Osteocyte (in vitro differentiated cells): ENCODE measurements around the gene UBL4B. TPM values are rescaled to one million over a fixed set of nuclear protein-coding genes. Genes with fewer than 3 reads are reported as not detected.

Experiments
- DNase-seq: peaks from one replicate; pipeline ENCODE4 v3.0.0; 2021; ENCODE audit warnings: mixed read lengths; ENCODE audit not compliant: unreplicated experiment; ENCODE audit errors: extremely low spot score
- H3K27ac Mint-ChIP-seq: one replicate; pipeline ENCODE4 v1.8.0; 2021; ENCODE audit warnings: mild to moderate bottlenecking, mixed read lengths; ENCODE audit not compliant: unreplicated experiment
- H3K27me3 Mint-ChIP-seq: one replicate; pipeline ENCODE4 v1.8.0; 2021; ENCODE audit warnings: mixed read lengths; ENCODE audit not compliant: unreplicated experiment
- H3K36me3 Mint-ChIP-seq: one replicate; pipeline ENCODE4 v1.8.0; 2021; ENCODE audit warnings: mixed read lengths; ENCODE audit not compliant: unreplicated experiment
- H3K4me1 Mint-ChIP-seq: one replicate; pipeline ENCODE4 v1.8.0; 2021; ENCODE audit warnings: mixed read lengths; ENCODE audit not compliant: unreplicated experiment
- H3K4me3 Mint-ChIP-seq: one replicate; pipeline ENCODE4 v1.8.0; 2021; ENCODE audit warnings: mild to moderate bottlenecking, moderate library complexity, mixed read lengths; ENCODE audit not compliant: unreplicated experiment
- H3K9me3 Mint-ChIP-seq: one replicate; pipeline ENCODE4 v1.8.0; 2021; ENCODE audit warnings: mixed read lengths; ENCODE audit not compliant: unreplicated experiment
- CTCF ChIP-seq: fragments of 200-600 bp; sonication (generic); IDR thresholded peaks from 2 replicates; pipeline ENCODE4 v1.5.0; 2021; ENCODE audit warnings: antibody characterized with exemption, mild to moderate bottlenecking, moderate library complexity
- total RNA-seq: library from RNA; stranded (reverse); gene quantifications from 2 replicates; pipeline ENCODE4 v1.2.1, GENCODE V29; 2021

Gene UBL4B
- total RNA-seq, 1 donor from 2014 or later = not detected

- no peak overlapping the region for H3K27ac Mint-ChIP-seq
- no peak for TF ChIP-seq CTCF
- H3K27me3 Mint-ChIP-seq = peaks cover 67% of the 10 kb centered on the region
- H3K4me3 Mint-ChIP-seq = no peak overlapping the region
- H3K4me1 Mint-ChIP-seq = peaks cover 9% of the 10 kb centered on the region
- no peaks in the 10 kb centered on the region for H3K36me3 Mint-ChIP-seq
- no peaks in the 10 kb centered on the region for H3K9me3 Mint-ChIP-seq
- no peak for DNase-seq
These were observed 31.2 kb upstream of the UBL4B start for GRCh38 chr1:110081061-110081460.

- no peak for TF ChIP-seq CTCF
- Mint-ChIP-seq H3K27ac (no peak overlapping the region), H3K4me3 (no peak overlapping the region), H3K4me1 (peaks cover 14% of the 10 kb centered on the region), H3K36me3 (no peaks in the 10 kb centered on the region), H3K27me3 (peaks cover 70% of the 10 kb centered on the region), H3K9me3 (no peaks in the 10 kb centered on the region)
- DNase-seq = no peak
These were observed 29.8 kb upstream of the UBL4B start for GRCh38 chr1:110082477-110082876.

GRCh38 chr1:110083061-110083865 is 29.0 kb upstream of the UBL4B start:
- DNase-seq = no peak
- no peak overlapping the region for H3K27ac Mint-ChIP-seq
- H3K4me1 Mint-ChIP-seq = peaks cover 16% of the 10 kb centered on the region
- no peaks in the 10 kb centered on the region for H3K36me3 Mint-ChIP-seq
- H3K27me3 Mint-ChIP-seq = peaks cover 68% of the 10 kb centered on the region
- no peaks in the 10 kb centered on the region for H3K9me3 Mint-ChIP-seq
- H3K4me3 Mint-ChIP-seq = peak overlapping the region; percentile 37
- TF ChIP-seq CTCF = no peak

GRCh38 chr1:110083866-110084226 is 28.4 kb upstream of the UBL4B start:
- peaks cover 62% of the 10 kb centered on the region for H3K27me3 Mint-ChIP-seq
- peaks cover 16% of the 10 kb centered on the region for H3K4me1 Mint-ChIP-seq
- H3K9me3 Mint-ChIP-seq = no peaks in the 10 kb centered on the region
- H3K36me3 Mint-ChIP-seq = no peaks in the 10 kb centered on the region
- peak overlapping the region; percentile 37 for H3K4me3 Mint-ChIP-seq
- DNase-seq = no peak
- no peak for TF ChIP-seq CTCF
- no peak overlapping the region for H3K27ac Mint-ChIP-seq

GRCh38 chr1:110084227-110085078 is 27.8 kb upstream of the UBL4B start:
- DNase-seq = no peak
- H3K27ac Mint-ChIP-seq = no peak overlapping the region

More at GRCh38 chr1:110084227-110085078, 27.8 kb upstream of the UBL4B start:
- H3K4me1 Mint-ChIP-seq = peaks cover 22% of the 10 kb centered on the region
- peaks cover 57% of the 10 kb centered on the region for H3K27me3 Mint-ChIP-seq
- no peaks in the 10 kb centered on the region for H3K36me3 Mint-ChIP-seq
- no peak for TF ChIP-seq CTCF
- H3K9me3 Mint-ChIP-seq = no peaks in the 10 kb centered on the region
- peak overlapping the region; percentile 47 for H3K4me3 Mint-ChIP-seq
